Liver (tissue), 9 donors: ENCODE data around the gene B3GNT2. TPM values are rescaled to one million over a fixed set of nuclear protein-coding genes. Genes with fewer than 3 reads are reported as not detected.

ENCODE experiments used
- DNase-seq: peaks from one replicate; pipeline ENCODE4 v3.0.0-alpha.2; 2017; ENCODE audit warnings: low spot score
- H3K27ac ChIP-seq, 2 donors: one replicate each; pipeline ENCODE4 v1.7.0; 2013; ENCODE audit warnings: inconsistent platforms in 2 of 2, low read length in 2 of 2, control low read depth in 1 of 2, low read depth in 1 of 2, mild to moderate bottlenecking in 1 of 2
- H3K27me3 ChIP-seq, 4 donors: one replicate each; pipeline versions ENCODE4 v1.6.1 to v1.7.0; 2013; ENCODE audit warnings: low read length in 3 of 4, inconsistent platforms in 1 of 4, mild to moderate bottlenecking in 1 of 4, moderate library complexity in 1 of 4; ENCODE audit not compliant: control insufficient read depth in 4 of 4, insufficient read depth in 4 of 4
- H3K36me3 ChIP-seq, 4 donors: one replicate each; pipeline versions ENCODE4 v1.6.1 to v1.7.0; 2013; ENCODE audit warnings: low read length in 3 of 4, mild to moderate bottlenecking in 3 of 4, low read depth in 1 of 4, moderate library complexity in 1 of 4; ENCODE audit not compliant: control insufficient read depth in 4 of 4, insufficient read depth in 3 of 4
- H3K4me1 ChIP-seq, 4 donors: one replicate each; pipeline versions ENCODE4 v1.6.1 to v1.7.0; 2013; ENCODE audit warnings: low read length in 3 of 4, mild to moderate bottlenecking in 3 of 4, moderate library complexity in 1 of 4; ENCODE audit not compliant: control insufficient read depth in 4 of 4, insufficient read depth in 4 of 4
- H3K4me3 ChIP-seq, 3 donors: one replicate each; pipeline versions ENCODE4 v1.6.1 to v1.7.0; 2013; ENCODE audit warnings: low read length in 3 of 3, control low read depth in 1 of 3, low read depth in 1 of 3, mild to moderate bottlenecking in 1 of 3
- H3K9ac ChIP-seq, 2 donors: one replicate each; pipeline ENCODE4 v1.7.0; 2013; ENCODE audit warnings: low read length in 2 of 2, mild to moderate bottlenecking in 2 of 2, moderate library complexity in 2 of 2, control low read depth in 1 of 2, low read depth in 1 of 2
- H3K9me3 ChIP-seq, 4 donors: one replicate each; pipeline versions ENCODE4 v1.6.1 to v1.7.0; 2013; ENCODE audit warnings: low read length in 3 of 4; ENCODE audit not compliant: control insufficient read depth in 4 of 4
- EGR1 ChIP-seq, 2 donors: IDR thresholded peaks; 2 replicates each; pipeline ENCODE4 v1.6.1; 2016 to 2018; ENCODE audit warnings: antibody characterized with exemption in 2 of 2, low read depth in 2 of 2
- FOXA1 ChIP-seq: IDR thresholded peaks from 2 replicates; pipeline ENCODE4 v1.6.1; 2016; ENCODE audit warnings: antibody characterized with exemption
- FOXA2 ChIP-seq: IDR thresholded peaks from 2 replicates; pipeline ENCODE4 v1.6.1; 2016; ENCODE audit warnings: antibody characterized with exemption
- GABPA ChIP-seq, 2 donors: IDR thresholded peaks in 1 of 2; conservative IDR thresholded peaks in 1 of 2; 2 replicates each; pipeline ENCODE4 v1.6.1; 2016; ENCODE audit warnings: antibody characterized with exemption in 2 of 2, mild to moderate bottlenecking in 1 of 2, moderate library complexity in 1 of 2
- HNF4A ChIP-seq, 2 donors: conservative IDR thresholded peaks; 2 replicates each; pipeline ENCODE4 v1.6.1; 2016; ENCODE audit warnings: antibody characterized with exemption in 2 of 2, mild to moderate bottlenecking in 2 of 2
- HNF4G ChIP-seq: IDR thresholded peaks from 2 replicates; pipeline ENCODE4 v1.6.1; 2016; ENCODE audit warnings: antibody characterized with exemption
- JUND ChIP-seq, 2 donors: IDR thresholded peaks; 2 replicates each; pipeline ENCODE4 v1.6.1; 2016; ENCODE audit warnings: antibody characterized with exemption in 2 of 2
- NR2F2 ChIP-seq: IDR thresholded peaks from 2 replicates; pipeline ENCODE4 v1.6.1; 2016; ENCODE audit warnings: antibody characterized with exemption
- RAD21 ChIP-seq, 2 donors: IDR thresholded peaks; 2 replicates each; pipeline ENCODE4 v1.6.1; 2016; ENCODE audit warnings: antibody characterized with exemption in 2 of 2, mild to moderate bottlenecking in 2 of 2
- RXRA ChIP-seq, 2 donors: IDR thresholded peaks; 2 replicates each; pipeline ENCODE4 v1.6.1; 2017 to 2018; ENCODE audit warnings: antibody characterized with exemption in 2 of 2, mild to moderate bottlenecking in 1 of 2
- SP1 ChIP-seq: IDR thresholded peaks from 2 replicates; pipeline ENCODE4 v1.6.1; 2018; ENCODE audit warnings: antibody characterized with exemption, mild to moderate bottlenecking
- TAF1 ChIP-seq: conservative IDR thresholded peaks from 2 replicates; pipeline ENCODE4 v1.6.1; 2016; ENCODE audit warnings: antibody characterized with exemption, mild to moderate bottlenecking
- YY1 ChIP-seq: IDR thresholded peaks from 2 replicates; pipeline ENCODE4 v1.6.1; 2016; ENCODE audit warnings: antibody characterized with exemption, mild to moderate bottlenecking
- WGBS: extraction: QIAGEN DNeasy Blood & Tissue Kit; methylation state at CpG from one replicate; pipeline ENCODE4 v1.1.7; 2013; 5-methylcytosine and 5-hydroxymethylcytosine counted together
- polyA plus RNA-seq, 2 donors: library from polyadenylated mRNA; stranded (reverse) in 1 of 2; unstranded in 1 of 2; fragments of 200-250 nt in 1 of 2; fragments of >200 nt in 1 of 2; fragmentation: Nextera tagmentation in 1 of 2; extraction: Ambion mirVana in 1 of 2; gene quantifications; one replicate each; pipeline versions ENCODE4 v1.2.1 to v1.2.3, GENCODE V29; 2013 to 2015
- total RNA-seq, 2 donors: library from RNA; depleted of rRNA; stranded (reverse); fragments of >200 nt; gene quantifications; one replicate each; pipeline ENCODE4 v1.2.3, GENCODE V29; 2014
- TF ChIP-seq, protein P1 (sequence below): IDR thresholded peaks from 2 replicates; pipeline ENCODE4 v1.6.1; 2016; ENCODE audit warnings: antibody characterized with exemption
- TF ChIP-seq, protein P2 (sequence below): IDR thresholded peaks from 2 replicates; pipeline ENCODE4 v1.6.1; 2016; ENCODE audit warnings: antibody characterized with exemption
- TF ChIP-seq, protein P3 (sequence below): IDR thresholded peaks from 2 replicates; pipeline ENCODE4 v1.6.1; 2016; ENCODE audit warnings: antibody characterized with exemption
- TF ChIP-seq, protein P4 (sequence below): fragments of 150-350 bp; IDR thresholded peaks from 2 replicates; pipeline ENCODE4 v1.5.1; 2017; ENCODE audit warnings: improper control_type of control experiment, low read depth, low read length; ENCODE audit not compliant: missing input control
- TF ChIP-seq, protein P5 (sequence below): IDR thresholded peaks from 2 replicates; pipeline ENCODE4 v1.6.1; 2016; ENCODE audit warnings: antibody characterized with exemption, mild to moderate bottlenecking
- donor health status: healthy.
- donor health status: healthy.
- donor health status: healthy.
- donor health status: healthy.
- donor health status: healthy.

B3GNT2 gene
- total and polyA plus RNA-seq, 4 donors: 6.4 to 20.2 (median 14.2) TPM

DNA sequence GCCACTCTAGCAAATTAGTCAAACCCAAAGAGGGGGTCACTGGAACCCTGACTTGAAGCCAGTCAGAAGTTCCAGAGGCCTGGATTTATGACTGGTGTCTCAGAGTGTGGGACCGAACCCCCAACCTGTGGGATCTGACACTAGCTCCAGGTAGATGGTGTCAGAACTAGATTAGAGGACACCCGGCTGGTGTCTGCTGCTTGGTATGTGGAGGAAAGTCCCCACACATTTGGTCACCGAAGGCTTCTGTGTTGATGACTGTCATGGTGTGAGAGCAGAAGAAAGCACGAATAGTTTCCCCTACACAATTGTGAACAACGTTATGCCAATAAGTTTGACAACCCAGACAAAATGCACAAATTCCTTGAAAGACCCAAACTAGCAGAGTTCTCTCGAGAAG is 48.1 kb downstream of the B3GNT2 start:
- no peak overlapping the region for H3K9ac ChIP-seq
- 94% methylated on average over 6 of the region's 6 CpGs for WGBS

DNA sequence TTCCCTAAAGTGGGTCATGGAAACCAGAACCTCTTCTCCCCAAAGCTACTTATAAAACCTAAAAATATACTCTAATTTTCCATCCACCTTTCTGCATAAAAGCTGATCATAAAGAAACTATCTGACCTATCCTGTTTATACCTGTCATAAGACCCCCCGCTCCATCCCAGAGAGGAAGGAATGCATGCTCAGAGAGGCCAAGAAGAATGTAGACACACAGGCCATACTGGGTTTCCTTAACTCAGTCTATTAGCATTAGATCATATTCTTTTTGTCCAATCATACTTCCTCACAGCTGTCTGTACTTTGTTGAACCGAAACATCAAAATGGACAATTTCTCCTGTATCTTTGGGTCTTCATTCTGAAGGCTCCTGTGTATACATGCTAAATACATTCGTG is 52.3 kb downstream of the B3GNT2 start:
- H3K9me3 ChIP-seq: no peaks in the 10 kb centered on the region
- no peak overlapping the region for H3K27ac ChIP-seq
- TF ChIP-seq FOXA1 (no peak), NR2F2 (no peak), YY1 (no peak), RXRA (IDR thresholded peaks at IDR 0.05) (no peak), HNF4G (no peak), HNF4A (conservative IDR thresholded peaks at IDR 0.05) (no peak), GABPA (IDR thresholded peaks at IDR 0.05 in 1 of 2, conservative IDR thresholded peaks at IDR 0.05 in 1 of 2) (no peak)
- TF ChIP-seq, protein P1, sequence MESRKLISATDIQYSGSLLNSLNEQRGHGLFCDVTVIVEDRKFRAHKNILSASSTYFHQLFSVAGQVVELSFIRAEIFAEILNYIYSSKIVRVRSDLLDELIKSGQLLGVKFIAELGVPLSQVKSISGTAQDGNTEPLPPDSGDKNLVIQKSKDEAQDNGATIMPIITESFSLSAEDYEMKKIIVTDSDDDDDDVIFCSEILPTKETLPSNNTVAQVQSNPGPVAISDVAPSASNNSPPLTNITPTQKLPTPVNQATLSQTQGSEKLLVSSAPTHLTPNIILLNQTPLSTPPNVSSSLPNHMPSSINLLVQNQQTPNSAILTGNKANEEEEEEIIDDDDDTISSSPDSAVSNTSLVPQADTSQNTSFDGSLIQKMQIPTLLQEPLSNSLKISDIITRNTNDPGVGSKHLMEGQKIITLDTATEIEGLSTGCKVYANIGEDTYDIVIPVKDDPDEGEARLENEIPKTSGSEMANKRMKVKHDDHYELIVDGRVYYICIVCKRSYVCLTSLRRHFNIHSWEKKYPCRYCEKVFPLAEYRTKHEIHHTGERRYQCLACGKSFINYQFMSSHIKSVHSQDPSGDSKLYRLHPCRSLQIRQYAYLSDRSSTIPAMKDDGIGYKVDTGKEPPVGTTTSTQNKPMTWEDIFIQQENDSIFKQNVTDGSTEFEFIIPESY: no peak
- TF ChIP-seq, protein P2, sequence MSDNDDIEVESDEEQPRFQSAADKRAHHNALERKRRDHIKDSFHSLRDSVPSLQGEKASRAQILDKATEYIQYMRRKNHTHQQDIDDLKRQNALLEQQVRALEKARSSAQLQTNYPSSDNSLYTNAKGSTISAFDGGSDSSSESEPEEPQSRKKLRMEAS: no peak
- TF ChIP-seq, protein P3, sequence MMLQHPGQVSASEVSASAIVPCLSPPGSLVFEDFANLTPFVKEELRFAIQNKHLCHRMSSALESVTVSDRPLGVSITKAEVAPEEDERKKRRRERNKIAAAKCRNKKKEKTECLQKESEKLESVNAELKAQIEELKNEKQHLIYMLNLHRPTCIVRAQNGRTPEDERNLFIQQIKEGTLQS: no peak
- no peak for DNase-seq
- H3K36me3 ChIP-seq: no peaks in the 10 kb centered on the region
- H3K27me3 ChIP-seq: no peaks in the 10 kb centered on the region
- 94% methylated on average over 3 of the region's 3 CpGs for WGBS
- H3K4me1 ChIP-seq: no peaks in the 10 kb centered on the region
- H3K4me3 ChIP-seq: no peak overlapping the region
- no peak overlapping the region for H3K9ac ChIP-seq

More for the DNA sequence above, 48.1 kb downstream of the B3GNT2 start:
- TF ChIP-seq, protein P2: no peak
- no peak for TF ChIP-seq RAD21 (IDR thresholded peaks at IDR 0.05)
- no peak for TF ChIP-seq RXRA (IDR thresholded peaks at IDR 0.05)
- no peak for TF ChIP-seq TAF1
- TF ChIP-seq FOXA1: no peak
- TF ChIP-seq HNF4A (conservative IDR thresholded peaks at IDR 0.05): no peak
- TF ChIP-seq YY1: no peak
- TF ChIP-seq, protein P1: no peak
- no peak for TF ChIP-seq HNF4G
- TF ChIP-seq, protein P4, sequence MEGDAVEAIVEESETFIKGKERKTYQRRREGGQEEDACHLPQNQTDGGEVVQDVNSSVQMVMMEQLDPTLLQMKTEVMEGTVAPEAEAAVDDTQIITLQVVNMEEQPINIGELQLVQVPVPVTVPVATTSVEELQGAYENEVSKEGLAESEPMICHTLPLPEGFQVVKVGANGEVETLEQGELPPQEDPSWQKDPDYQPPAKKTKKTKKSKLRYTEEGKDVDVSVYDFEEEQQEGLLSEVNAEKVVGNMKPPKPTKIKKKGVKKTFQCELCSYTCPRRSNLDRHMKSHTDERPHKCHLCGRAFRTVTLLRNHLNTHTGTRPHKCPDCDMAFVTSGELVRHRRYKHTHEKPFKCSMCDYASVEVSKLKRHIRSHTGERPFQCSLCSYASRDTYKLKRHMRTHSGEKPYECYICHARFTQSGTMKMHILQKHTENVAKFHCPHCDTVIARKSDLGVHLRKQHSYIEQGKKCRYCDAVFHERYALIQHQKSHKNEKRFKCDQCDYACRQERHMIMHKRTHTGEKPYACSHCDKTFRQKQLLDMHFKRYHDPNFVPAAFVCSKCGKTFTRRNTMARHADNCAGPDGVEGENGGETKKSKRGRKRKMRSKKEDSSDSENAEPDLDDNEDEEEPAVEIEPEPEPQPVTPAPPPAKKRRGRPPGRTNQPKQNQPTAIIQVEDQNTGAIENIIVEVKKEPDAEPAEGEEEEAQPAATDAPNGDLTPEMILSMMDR: no peak
- no peak for TF ChIP-seq EGR1 (IDR thresholded peaks at IDR 0.05; ENCODE audit: low read depth in 2 of 2)
- TF ChIP-seq JUND (IDR thresholded peaks at IDR 0.05): no peak
- no peak for TF ChIP-seq FOXA2
- TF ChIP-seq NR2F2: no peak
- TF ChIP-seq SP1: no peak
- no peak for TF ChIP-seq GABPA (IDR thresholded peaks at IDR 0.05 in 1 of 2, conservative IDR thresholded peaks at IDR 0.05 in 1 of 2)
- TF ChIP-seq, protein P5, sequence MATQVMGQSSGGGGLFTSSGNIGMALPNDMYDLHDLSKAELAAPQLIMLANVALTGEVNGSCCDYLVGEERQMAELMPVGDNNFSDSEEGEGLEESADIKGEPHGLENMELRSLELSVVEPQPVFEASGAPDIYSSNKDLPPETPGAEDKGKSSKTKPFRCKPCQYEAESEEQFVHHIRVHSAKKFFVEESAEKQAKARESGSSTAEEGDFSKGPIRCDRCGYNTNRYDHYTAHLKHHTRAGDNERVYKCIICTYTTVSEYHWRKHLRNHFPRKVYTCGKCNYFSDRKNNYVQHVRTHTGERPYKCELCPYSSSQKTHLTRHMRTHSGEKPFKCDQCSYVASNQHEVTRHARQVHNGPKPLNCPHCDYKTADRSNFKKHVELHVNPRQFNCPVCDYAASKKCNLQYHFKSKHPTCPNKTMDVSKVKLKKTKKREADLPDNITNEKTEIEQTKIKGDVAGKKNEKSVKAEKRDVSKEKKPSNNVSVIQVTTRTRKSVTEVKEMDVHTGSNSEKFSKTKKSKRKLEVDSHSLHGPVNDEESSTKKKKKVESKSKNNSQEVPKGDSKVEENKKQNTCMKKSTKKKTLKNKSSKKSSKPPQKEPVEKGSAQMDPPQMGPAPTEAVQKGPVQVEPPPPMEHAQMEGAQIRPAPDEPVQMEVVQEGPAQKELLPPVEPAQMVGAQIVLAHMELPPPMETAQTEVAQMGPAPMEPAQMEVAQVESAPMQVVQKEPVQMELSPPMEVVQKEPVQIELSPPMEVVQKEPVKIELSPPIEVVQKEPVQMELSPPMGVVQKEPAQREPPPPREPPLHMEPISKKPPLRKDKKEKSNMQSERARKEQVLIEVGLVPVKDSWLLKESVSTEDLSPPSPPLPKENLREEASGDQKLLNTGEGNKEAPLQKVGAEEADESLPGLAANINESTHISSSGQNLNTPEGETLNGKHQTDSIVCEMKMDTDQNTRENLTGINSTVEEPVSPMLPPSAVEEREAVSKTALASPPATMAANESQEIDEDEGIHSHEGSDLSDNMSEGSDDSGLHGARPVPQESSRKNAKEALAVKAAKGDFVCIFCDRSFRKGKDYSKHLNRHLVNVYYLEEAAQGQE: no peak
- TF ChIP-seq, protein P3: no peak
- H3K27me3 ChIP-seq: no peaks in the 10 kb centered on the region
- H3K9me3 ChIP-seq: no peaks in the 10 kb centered on the region
- no peak overlapping the region for H3K4me3 ChIP-seq
- H3K4me1 ChIP-seq: no peaks in the 10 kb centered on the region
- H3K36me3 ChIP-seq: no peaks in the 10 kb centered on the region
- no peak for DNase-seq
- no peak overlapping the region for H3K27ac ChIP-seq
